Activated CD8-positive, alpha-beta memory T cell treated with anti-CD3 and anti-CD28 coated beads, Interleukin-2, amount 10 ng/mL, durations not matched to agents 7 days and 5 days (primary cell): ENCODE results near the gene PCDHGC5. TPM values are rescaled to one million over a fixed set of nuclear protein-coding genes. Genes with fewer than 3 reads are reported as not detected.

Source experiments
- ATAC-seq: fragments of 150-1000 bp; cut with Tn5 transposase; one replicate; pipeline ENCODE4 v1.10.0; 2021; ENCODE audit warnings: moderate library complexity
- CTCF ChIA-PET: fragments of 350-600 bp; sonication (Branson Sonifier 250); formaldehyde crosslinking; loops from one replicate; lab custom pipeline; 2021; ENCODE audit warnings: antibody characterized with exemption; lab: Charles Lee
- DNase-seq: peaks from one replicate; pipeline ENCODE4 v3.0.0-alpha.2; 2020
- H3K27ac Mint-ChIP-seq: one replicate; pipeline ENCODE4 v1.8.0; 2021; ENCODE audit warnings: mild to moderate bottlenecking, mixed read lengths
- H3K27me3 Mint-ChIP-seq: one replicate; pipeline ENCODE4 v1.8.0; 2021; ENCODE audit warnings: mixed read lengths
- H3K36me3 Mint-ChIP-seq: one replicate; pipeline ENCODE4 v1.8.0; 2021; ENCODE audit warnings: mild to moderate bottlenecking, mixed read lengths
- H3K4me1 Mint-ChIP-seq: one replicate; pipeline ENCODE4 v1.8.0; 2021; ENCODE audit warnings: mixed read lengths
- H3K4me3 Mint-ChIP-seq: one replicate; pipeline ENCODE4 v1.8.0; 2021; ENCODE audit warnings: mild to moderate bottlenecking, moderate library complexity, mixed read lengths
- H3K9me3 Mint-ChIP-seq: one replicate; pipeline ENCODE4 v1.8.0; 2022; ENCODE audit warnings: low read depth, mixed read lengths
- total RNA-seq, 2 experiments: library from RNA; stranded (reverse); gene quantifications; one replicate each; pipeline ENCODE4 v1.2.3, GENCODE V29; 2021

PCDHGC5 gene
- total RNA-seq, 2 experiments from 2014 or later: not detected

DNA sequence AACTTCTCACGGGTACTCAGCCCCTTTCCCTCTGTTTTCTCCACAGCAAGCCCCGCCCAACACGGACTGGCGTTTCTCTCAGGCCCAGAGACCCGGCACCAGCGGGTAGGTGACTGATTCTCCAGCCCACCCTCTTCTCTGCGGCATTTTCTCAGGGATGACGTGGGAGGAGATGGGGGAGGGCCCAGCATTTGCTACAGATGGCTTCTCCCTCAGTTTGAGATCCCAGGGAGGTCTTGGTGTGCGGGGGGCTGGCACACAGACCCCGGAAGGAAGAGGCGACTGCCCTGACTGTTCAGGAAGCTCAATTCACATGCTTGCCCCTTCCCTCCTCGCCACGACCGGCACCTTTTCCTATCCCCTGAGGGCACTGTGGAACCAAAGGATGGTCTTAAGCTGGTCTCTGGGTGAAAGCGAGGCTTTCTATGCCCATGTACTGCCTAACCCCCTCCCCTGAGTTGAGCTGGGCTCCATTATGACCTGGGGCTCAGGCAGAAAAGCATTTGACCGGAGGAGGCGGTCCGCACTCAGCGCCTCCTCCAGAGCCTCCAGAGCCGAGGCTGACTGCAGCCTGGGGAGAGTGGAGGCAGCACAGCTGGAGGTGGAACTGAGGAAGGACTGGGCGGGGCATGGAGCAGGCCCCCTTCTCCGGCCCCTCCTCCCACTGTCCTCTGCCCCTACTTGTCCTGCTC is 6.0 kb downstream of the PCDHGC5 start:
- DNase-seq: no peak
- H3K9me3 Mint-ChIP-seq: no peaks in the 10 kb centered on the region
- H3K27ac Mint-ChIP-seq: no peak overlapping the region
- H3K27me3 Mint-ChIP-seq: peaks cover 77% of the 10 kb centered on the region
- H3K4me3 Mint-ChIP-seq: no peak overlapping the region
- peaks cover 2% of the 10 kb centered on the region for H3K36me3 Mint-ChIP-seq
- ATAC-seq: no peak
- H3K4me1 Mint-ChIP-seq: peaks cover 3% of the 10 kb centered on the region
- CTCF ChIA-PET: interaction anchor here (1.5 kb wide), 1 partner anchor 74 kb away, joined by 4 read pairs; the partner anchor contains the start of gene PCDHGA11

DNA sequence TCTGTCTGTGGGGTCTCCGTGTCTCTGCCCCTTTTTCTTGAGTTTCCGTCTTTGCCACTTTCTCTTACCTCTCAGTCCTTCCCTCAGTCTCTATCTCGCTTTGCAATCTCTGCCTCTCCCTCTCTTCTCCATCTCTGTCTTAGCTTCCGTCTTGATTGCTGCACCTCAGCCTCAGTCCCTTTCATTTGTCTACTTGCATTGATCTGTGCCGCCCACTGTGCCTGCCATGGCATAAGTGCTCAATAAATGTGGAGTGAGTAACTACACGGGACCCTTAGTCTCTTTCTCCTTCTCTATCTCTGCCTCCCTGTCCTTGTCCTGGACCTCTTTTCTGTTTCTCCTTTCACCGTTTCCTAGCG is 6.6 kb downstream of the PCDHGC5 start:
- H3K4me3 Mint-ChIP-seq: no peak overlapping the region
- ATAC-seq (no peak), DNase-seq (no peak)
- CTCF ChIA-PET: no interaction called here
- H3K9me3 Mint-ChIP-seq: no peaks in the 10 kb centered on the region
- H3K4me1 Mint-ChIP-seq: peaks cover 3% of the 10 kb centered on the region
- peaks cover 2% of the 10 kb centered on the region for H3K36me3 Mint-ChIP-seq
- H3K27ac Mint-ChIP-seq: no peak overlapping the region
- H3K27me3 Mint-ChIP-seq: peaks cover 71% of the 10 kb centered on the region

DNA sequence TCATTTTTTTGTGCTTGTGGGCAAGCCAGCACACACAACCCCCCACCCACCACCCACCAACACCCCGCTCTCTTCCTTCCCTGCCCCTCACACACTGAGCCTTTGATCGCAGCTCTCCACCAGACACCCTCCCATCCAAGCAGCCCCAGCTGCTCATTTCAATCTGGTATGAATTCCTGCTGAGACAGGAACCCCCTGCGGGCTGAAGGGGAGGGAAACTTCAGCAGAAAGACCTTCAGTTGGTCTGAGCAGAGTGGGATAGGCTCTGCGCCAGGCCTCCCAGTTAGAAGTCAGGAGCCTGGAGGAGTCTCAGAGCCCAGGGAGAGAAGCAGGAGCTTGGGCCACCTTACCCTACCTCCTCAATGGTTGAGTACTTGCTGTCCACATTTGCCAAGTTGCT is 7.2 kb downstream of the PCDHGC5 start:
- Mint-ChIP-seq H3K27ac (no peak overlapping the region), H3K9me3 (no peaks in the 10 kb centered on the region), H3K27me3 (peaks cover 65% of the 10 kb centered on the region), H3K4me3 (no peak overlapping the region), H3K36me3 (peaks cover 2% of the 10 kb centered on the region), H3K4me1 (peaks cover 3% of the 10 kb centered on the region)
- CTCF ChIA-PET: interaction anchor here (1.2 kb wide), 2 partner anchors 17 to 89 kb away, joined by 3 read pairs; no protein-coding TSS in a partner anchor
- ATAC-seq: no peak
- no peak for DNase-seq

DNA sequence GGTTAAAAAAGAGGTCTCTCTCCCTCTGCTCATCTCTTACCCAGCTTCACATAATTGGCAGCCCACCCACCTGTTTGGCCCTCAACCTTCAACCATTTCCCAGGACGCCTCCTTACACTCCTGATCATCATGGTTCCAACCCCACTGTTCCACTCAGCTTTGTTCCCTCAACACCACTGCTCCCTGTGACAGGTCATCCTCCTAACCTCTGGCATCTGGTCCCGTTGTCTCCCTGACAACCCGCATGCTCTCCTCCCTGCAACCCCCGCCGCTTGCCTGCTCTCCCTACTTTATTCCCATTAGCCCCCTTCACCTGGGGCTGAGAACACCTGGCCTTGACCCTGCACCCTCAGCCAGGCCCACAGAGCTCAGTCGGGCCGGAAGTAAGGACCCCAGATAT is 12.9 kb downstream of the PCDHGC5 start:
- no peak overlapping the region for H3K27ac Mint-ChIP-seq
- CTCF ChIA-PET: interaction anchor here (1.0 to 1.4 kb wide), 2 partner anchors 11 to 23 kb away, joined by 4 to 7 read pairs; no protein-coding TSS in a partner anchor
- no peak for DNase-seq
- no peaks in the 10 kb centered on the region for H3K36me3 Mint-ChIP-seq
- H3K4me1 Mint-ChIP-seq: no peaks in the 10 kb centered on the region
- ATAC-seq: no peak
- no peak overlapping the region for H3K4me3 Mint-ChIP-seq
- H3K9me3 Mint-ChIP-seq: no peaks in the 10 kb centered on the region
- peaks cover 10% of the 10 kb centered on the region for H3K27me3 Mint-ChIP-seq

DNA sequence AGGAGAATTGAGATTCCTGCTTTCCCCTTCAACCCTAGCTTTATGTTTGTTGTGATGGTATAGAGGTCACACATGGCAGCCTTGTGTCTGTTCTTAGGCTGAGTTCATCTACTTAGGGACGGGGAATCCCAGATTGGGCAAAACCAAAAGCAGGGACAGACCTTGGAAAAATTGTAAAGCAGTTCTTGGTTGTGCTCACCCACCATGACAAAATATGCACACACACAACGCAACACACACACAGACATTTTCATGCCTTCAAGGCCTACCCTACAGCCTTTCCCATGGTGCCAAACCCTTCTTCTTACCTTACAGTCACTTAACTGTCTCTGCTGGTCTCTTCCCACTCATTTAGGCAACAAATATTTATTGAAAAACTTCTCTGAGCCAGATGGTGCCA is 14.8 kb downstream of the PCDHGC5 start:
- no peak for DNase-seq
- no peaks in the 10 kb centered on the region for H3K9me3 Mint-ChIP-seq
- no peak overlapping the region for H3K4me3 Mint-ChIP-seq
- no peak for ATAC-seq
- H3K27me3 Mint-ChIP-seq: peaks cover 2% of the 10 kb centered on the region
- no peak overlapping the region for H3K27ac Mint-ChIP-seq
- H3K4me1 Mint-ChIP-seq: no peaks in the 10 kb centered on the region
- CTCF ChIA-PET: no interaction called here
- H3K36me3 Mint-ChIP-seq: no peaks in the 10 kb centered on the region

DNA sequence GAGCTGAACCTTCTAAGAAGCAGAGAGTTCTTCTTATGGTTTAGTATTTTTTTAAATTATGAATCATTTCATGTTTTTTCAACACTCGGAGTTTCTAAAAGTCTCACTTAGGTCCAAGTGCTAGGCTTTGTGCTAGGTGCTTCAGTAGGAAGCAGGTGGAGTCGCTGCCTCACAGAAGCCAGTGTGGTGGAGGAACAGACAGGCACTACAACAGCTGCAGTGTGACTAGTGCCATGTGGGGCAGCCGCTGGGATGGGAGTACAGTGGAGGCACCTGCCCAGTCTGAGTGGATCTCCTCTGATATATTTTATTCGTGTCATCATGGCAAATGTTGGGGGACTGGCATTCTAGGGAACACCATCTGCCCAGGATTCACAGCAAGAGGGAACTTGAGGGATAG is 15.3 kb downstream of the PCDHGC5 start:
- H3K9me3 Mint-ChIP-seq: no peaks in the 10 kb centered on the region
- DNase-seq: no peak
- H3K27ac Mint-ChIP-seq: no peak overlapping the region
- no peak overlapping the region for H3K4me3 Mint-ChIP-seq
- no peak for ATAC-seq
- peaks cover 2% of the 10 kb centered on the region for H3K27me3 Mint-ChIP-seq
- peaks cover 3% of the 10 kb centered on the region for H3K4me1 Mint-ChIP-seq
- CTCF ChIA-PET: interaction anchor here (1.0 kb wide), 1 partner anchor 9 kb away, joined by 3 read pairs; no protein-coding TSS in a partner anchor
- H3K36me3 Mint-ChIP-seq: no peaks in the 10 kb centered on the region

DNA sequence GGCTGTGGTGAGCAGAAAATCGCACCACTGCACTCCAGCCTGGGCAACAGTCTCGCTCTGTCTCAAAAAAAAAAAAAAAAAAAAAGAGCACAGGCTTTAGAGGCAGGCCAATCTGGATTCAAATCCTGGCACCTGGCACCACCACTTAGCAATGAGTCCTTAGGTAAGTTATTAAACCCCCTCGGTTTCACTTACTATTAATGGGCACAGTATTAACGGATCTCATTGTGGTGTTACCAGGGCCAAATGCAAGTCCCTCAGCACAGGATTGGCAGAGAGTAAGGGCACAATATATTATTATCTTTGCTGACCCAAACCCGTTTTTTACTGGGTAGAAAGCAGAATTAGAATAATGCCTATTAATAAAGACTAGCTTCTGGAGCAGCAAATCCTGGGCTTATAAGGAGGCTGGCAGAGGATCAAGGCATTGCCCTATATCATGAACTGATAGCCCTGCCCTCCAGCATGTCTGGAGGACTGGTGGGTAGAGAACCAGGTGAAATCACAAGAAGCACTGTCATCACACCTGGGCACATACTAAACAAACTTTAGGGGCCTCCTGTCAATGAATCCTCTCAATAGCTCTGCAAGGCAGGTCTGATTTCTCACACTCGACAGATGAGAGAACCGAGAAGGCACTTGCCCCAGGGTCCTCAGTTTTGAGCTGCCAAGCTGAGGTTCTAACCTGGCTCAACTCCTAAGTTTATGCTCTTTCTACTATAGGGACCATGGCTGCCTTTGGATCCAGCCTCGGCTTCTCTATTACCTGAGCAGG is 17.7 kb downstream of the PCDHGC5 start:
- no peaks in the 10 kb centered on the region for H3K9me3 Mint-ChIP-seq
- peaks cover 8% of the 10 kb centered on the region for H3K4me1 Mint-ChIP-seq
- DNase-seq (no peak), ATAC-seq (no peak)
- no peaks in the 10 kb centered on the region for H3K36me3 Mint-ChIP-seq
- CTCF ChIA-PET: interaction anchor here (0.7 to 1.2 kb wide), 2 partner anchors 18 to 86 kb away, joined by 3 read pairs; partner anchors contain the start of gene PCDHGA11
- no peak overlapping the region for H3K27ac Mint-ChIP-seq
- H3K27me3 Mint-ChIP-seq: peaks cover 3% of the 10 kb centered on the region
- H3K4me3 Mint-ChIP-seq: no peak overlapping the region

DNA sequence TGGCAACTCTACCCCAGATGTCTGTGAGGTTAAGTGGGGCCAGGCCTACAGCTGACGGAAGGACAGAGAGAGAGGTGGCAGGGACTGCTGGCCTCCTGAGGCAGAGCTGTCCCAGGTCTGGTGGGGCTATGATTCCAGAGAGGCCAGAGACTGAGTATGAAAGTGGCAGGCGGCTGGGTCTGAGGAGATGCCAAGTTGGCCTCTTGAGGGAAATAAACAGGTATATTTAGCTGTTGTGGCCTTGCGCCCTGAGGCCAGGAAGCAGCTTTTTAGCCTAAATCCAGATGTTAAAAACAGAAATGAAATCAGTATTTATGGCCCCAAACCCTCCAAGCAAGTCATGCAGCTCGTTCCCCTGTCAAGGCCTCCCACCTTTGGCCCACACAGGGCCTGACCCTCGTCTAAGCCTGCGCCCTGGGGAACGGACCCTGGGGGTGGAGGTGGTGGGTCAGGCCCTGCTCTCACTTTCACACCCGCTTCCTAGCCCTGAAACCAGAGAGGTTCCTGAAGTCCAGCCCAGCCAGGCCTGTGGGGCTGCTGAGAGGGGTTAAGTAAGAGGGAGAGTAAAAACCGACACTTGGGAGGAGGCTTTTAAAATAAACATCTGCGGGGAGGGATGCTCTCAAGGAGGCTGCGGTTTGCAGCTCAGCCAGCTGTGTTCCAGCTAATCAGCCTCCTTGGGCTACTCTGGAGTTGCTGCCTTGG is 18.7 kb downstream of the PCDHGC5 start:
- no peak for ATAC-seq
- H3K9me3 Mint-ChIP-seq: no peaks in the 10 kb centered on the region
- DNase-seq: no peak
- peaks cover 3% of the 10 kb centered on the region for H3K27me3 Mint-ChIP-seq
- no peak overlapping the region for H3K27ac Mint-ChIP-seq
- H3K36me3 Mint-ChIP-seq: no peaks in the 10 kb centered on the region
- H3K4me1 Mint-ChIP-seq: peaks cover 8% of the 10 kb centered on the region
- H3K4me3 Mint-ChIP-seq: no peak overlapping the region
- CTCF ChIA-PET: interaction anchor here (0.6 to 2.2 kb wide), 4 partner anchors 14 to 77 kb away, joined by 3 to 6 read pairs (median 4); partner anchors contain the start of gene PCDHGA12

DNA sequence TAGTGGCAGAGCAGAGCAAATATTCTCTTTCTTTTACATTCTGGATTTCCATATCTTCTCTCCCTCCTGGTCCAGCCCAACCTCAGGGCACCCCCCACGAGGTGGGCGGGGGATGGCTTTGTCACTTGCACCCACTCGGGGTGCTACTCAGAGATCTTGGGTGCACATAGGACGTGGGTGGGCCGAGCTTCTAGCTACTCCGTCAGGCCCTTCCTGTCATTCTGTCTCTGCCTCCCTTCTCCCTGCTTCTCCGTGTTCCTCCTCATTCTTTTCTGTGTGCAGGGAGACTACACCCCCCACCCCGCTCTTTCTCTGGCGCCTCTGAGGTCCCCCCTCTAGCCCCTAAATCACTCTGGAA is 19.5 kb downstream of the PCDHGC5 start:
- Mint-ChIP-seq H3K36me3 (peaks cover 3% of the 10 kb centered on the region), H3K4me1 (peaks cover 14% of the 10 kb centered on the region), H3K27ac (no peak overlapping the region), H3K4me3 (no peak overlapping the region), H3K27me3 (peaks cover 3% of the 10 kb centered on the region), H3K9me3 (no peaks in the 10 kb centered on the region)
- CTCF ChIA-PET: interaction anchor here (1.3 to 2.3 kb wide), 4 partner anchors 13 to 56 kb away, joined by 4 to 6 read pairs (median 6); no protein-coding TSS in a partner anchor
- ATAC-seq: no peak
- DNase-seq: no peak

DNA sequence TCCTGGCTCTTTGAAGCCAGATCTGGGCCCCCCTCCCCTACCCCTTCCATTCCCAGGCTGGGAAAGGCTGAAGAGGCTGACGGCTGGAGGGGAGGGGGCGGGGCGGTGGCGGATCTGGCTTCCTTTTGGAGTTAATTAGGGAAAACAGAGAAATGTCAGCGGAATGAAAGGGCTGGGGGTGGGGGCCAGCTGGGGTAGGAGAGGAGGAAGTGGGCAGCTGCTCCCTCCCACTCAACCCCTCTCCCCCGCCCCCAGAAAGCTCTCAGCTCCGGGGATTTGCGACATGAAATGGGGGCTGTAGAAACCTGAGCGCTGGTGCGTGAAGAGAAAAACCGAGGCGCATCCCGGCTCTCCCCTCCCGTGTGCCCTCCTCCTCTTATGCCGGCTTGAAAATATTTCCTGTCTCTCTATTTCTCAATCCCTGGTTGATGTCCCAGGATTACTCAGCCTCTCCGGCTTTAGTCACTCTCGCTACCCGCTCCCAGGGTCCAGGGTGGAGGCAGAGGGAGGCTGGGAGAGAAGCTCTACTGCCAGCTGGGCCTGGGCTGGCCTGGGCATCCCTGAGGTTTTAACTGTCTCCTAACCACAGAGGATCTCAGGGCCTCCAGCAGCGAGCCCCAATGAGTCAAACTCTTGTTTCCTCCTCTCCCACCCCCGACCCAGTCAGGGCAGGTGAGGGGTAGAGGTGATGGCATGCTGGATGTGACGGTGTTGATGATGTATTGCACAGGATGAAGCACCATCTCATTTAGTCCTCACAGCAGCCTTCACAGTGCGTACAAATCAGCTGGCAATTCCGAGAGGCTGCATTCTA is 20.1 kb downstream of the PCDHGC5 start:
- peaks cover 3% of the 10 kb centered on the region for H3K27me3 Mint-ChIP-seq
- no peaks in the 10 kb centered on the region for H3K9me3 Mint-ChIP-seq
- H3K4me1 Mint-ChIP-seq: peaks cover 20% of the 10 kb centered on the region
- CTCF ChIA-PET: interaction anchor here (0.7 to 2.3 kb wide), 5 partner anchors 14 to 79 kb away, joined by 3 to 6 read pairs (median 5); partner anchors contain the start of gene PCDHGA12
- H3K27ac Mint-ChIP-seq: no peak overlapping the region
- DNase-seq: no peak
- no peak overlapping the region for H3K4me3 Mint-ChIP-seq
- no peak for ATAC-seq
- H3K36me3 Mint-ChIP-seq: peaks cover 5% of the 10 kb centered on the region

DNA sequence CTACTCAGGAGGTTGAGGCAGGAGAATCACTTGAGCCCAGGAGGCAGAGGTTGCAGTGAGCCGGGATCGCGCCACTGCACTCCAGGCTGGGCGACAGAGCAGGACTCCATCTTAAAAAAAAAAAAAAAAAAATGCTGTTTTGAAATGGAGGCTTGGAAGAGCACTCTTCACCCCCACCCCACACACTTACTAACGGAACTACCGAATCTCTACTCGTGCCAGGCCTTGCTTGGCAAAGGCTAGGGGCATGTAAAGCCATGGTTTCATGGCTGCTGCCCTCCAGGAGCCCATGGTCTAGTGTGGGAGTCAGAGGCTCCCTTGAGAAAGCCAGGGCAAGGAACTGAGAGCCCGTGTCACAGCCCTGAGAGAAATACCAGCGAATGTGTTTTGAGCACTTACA is 21.3 kb downstream of the PCDHGC5 start:
- H3K27me3 Mint-ChIP-seq: peaks cover 3% of the 10 kb centered on the region
- H3K4me3 Mint-ChIP-seq: no peak overlapping the region
- ATAC-seq (no peak), DNase-seq (no peak)
- CTCF ChIA-PET: interaction anchor here (0.8 to 4.9 kb wide), 7 partner anchors 13 to 189 kb away, joined by 3 to 33 read pairs (median 5); partner anchors contain the start of genes PCDHGA10, PCDHGA11, PCDHGA3 and TAF7
- H3K36me3 Mint-ChIP-seq: peaks cover 5% of the 10 kb centered on the region
- H3K4me1 Mint-ChIP-seq: peaks cover 24% of the 10 kb centered on the region
- no peak overlapping the region for H3K27ac Mint-ChIP-seq
- no peaks in the 10 kb centered on the region for H3K9me3 Mint-ChIP-seq

DNA sequence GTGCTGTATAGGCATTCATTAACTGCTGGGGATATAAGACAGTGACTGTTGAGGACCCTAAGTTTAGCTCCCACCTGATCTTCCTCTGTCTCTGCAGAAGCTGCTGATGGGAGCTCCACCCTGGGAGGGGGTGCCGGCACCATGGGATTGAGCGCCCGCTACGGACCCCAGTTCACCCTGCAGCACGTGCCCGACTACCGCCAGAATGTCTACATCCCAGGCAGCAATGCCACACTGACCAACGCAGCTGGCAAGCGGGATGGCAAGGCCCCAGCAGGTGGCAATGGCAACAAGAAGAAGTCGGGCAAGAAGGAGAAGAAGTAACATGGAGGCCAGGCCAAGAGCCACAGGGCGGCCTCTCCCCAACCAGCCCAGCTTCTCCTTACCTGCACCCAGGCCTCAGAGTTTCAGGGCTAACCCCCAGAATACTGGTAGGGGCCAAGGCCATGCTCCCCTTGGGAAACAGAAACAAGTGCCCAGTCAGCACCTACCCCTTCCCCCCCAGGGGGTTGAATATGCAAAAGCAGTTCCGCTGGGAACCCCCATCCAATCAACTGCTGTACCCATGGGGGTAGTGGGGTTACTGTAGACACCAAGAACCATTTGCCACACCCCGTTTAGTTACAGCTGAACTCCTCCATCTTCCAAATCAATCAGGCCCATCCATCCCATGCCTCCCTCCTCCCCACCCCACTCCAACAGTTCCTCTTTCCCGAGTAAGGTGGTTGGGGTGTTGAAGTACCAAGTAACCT is 22.1 kb downstream of the PCDHGC5 start:
- H3K4me1 Mint-ChIP-seq: peaks cover 24% of the 10 kb centered on the region
- DNase-seq: no peak
- H3K27ac Mint-ChIP-seq: no peak overlapping the region
- H3K4me3 Mint-ChIP-seq: no peak overlapping the region
- no peak for ATAC-seq
- H3K9me3 Mint-ChIP-seq: no peaks in the 10 kb centered on the region
- H3K27me3 Mint-ChIP-seq: peaks cover 3% of the 10 kb centered on the region
- CTCF ChIA-PET: interaction anchor here (0.8 to 5.3 kb wide), 14 partner anchors 12 to 190 kb away, joined by 3 to 58 read pairs (median 5); partner anchors contain the start of genes PCDHGA10, PCDHGA11, PCDHGA12 and PCDHGA3
- H3K36me3 Mint-ChIP-seq: peaks cover 8% of the 10 kb centered on the region
